K562 (cell line): ENCODE measurements around the gene TICAM1. TPM values are rescaled to one million over a fixed set of nuclear protein-coding genes. Genes with fewer than 3 reads are reported as not detected.

Source experiments
- ATF7 ChIP-seq: fragments of 450-650 bp; IDR thresholded peaks from 2 replicates; pipeline ENCODE4 v1.7.1; 2014; ENCODE audit warnings: mild to moderate bottlenecking, moderate library complexity
- CBX3 ChIP-seq, 2 experiments: IDR thresholded peaks; 1 replicate in 1 of 2; 2 replicates in 1 of 2; pipeline ENCODE4 v1.6.1; 2012; ENCODE audit warnings: inconsistent platforms in 2 of 2, low read length in 2 of 2, borderline replicate concordance in 1 of 2, control low read depth in 1 of 2
- CREB3L1 ChIP-seq: fragments of 450-650 bp; IDR thresholded peaks from 2 replicates; pipeline ENCODE4 v1.6.1; 2014; ENCODE audit warnings: low read depth, mild to moderate bottlenecking, moderate library complexity, borderline replicate concordance
- CREM ChIP-seq: IDR thresholded peaks from 2 replicates; pipeline ENCODE4 v1.6.1; 2014; ENCODE audit warnings: antibody characterized with exemption, low read depth
- E2F4 ChIP-seq: sonication (generic); formaldehyde crosslinking; IDR thresholded peaks from 2 replicates; pipeline ENCODE4 v1.8.0; 2022; ENCODE audit warnings: mild to moderate bottlenecking, low read depth, missing genetic modification reagents
- EGR1 ChIP-seq: fragments of 450-650 bp; conservative IDR thresholded peaks from 2 replicates; pipeline ENCODE4 v1.6.1; 2017; ENCODE audit warnings: mild to moderate bottlenecking
- ELF2 ChIP-seq: fragments of 250-450 bp; sonication (Bioruptor Pico); IDR thresholded peaks from 2 replicates; pipeline ENCODE4 v1.5.0; 2021; ENCODE audit warnings: mild to moderate bottlenecking
- KLF10 ChIP-seq: fragments of 250-450 bp; sonication (Bioruptor Pico); IDR thresholded peaks from 2 replicates; pipeline ENCODE4 v1.6.1; 2021; ENCODE audit warnings: matching md5 sums
- KLF13 ChIP-seq: fragments of 450-650 bp; IDR thresholded peaks from 2 replicates; pipeline ENCODE4 v1.6.1; 2016; ENCODE audit warnings: missing genetic modification characterization, low read depth, mild to moderate bottlenecking, missing compliant biosample characterization, moderate library complexity, borderline replicate concordance
- L3MBTL2 ChIP-seq: fragments of 450-650 bp; IDR thresholded peaks from 2 replicates; pipeline ENCODE4 v1.6.1; 2016; ENCODE audit warnings: mild to moderate bottlenecking, moderate library complexity
- MBD2 ChIP-seq: sonication (generic); IDR thresholded peaks from 2 replicates; pipeline ENCODE4 v1.6.1; 2016; ENCODE audit warnings: low read depth, borderline replicate concordance
- MXD1 ChIP-seq: fragments of 250-450 bp; sonication (Bioruptor Pico); IDR thresholded peaks from 2 replicates; pipeline ENCODE4 v1.8.0; 2021; ENCODE audit warnings: borderline replicate concordance, mild to moderate bottlenecking, moderate library complexity; ENCODE audit not compliant: poor library complexity, severe bottlenecking
- NCOA6 ChIP-seq: fragments of 450-650 bp; IDR thresholded peaks from 2 replicates; pipeline ENCODE4 v1.6.1; 2017; ENCODE audit warnings: mild to moderate bottlenecking
- NR2C1 ChIP-seq, 2 experiments: fragments of 450-650 bp; IDR thresholded peaks; 2 replicates each; pipeline ENCODE4 v1.6.1; 2017; ENCODE audit warnings: mild to moderate bottlenecking in 2 of 2, antibody characterized with exemption in 1 of 2, inconsistent platforms in 1 of 2, missing compliant biosample characterization in 1 of 2, missing genetic modification characterization in 1 of 2
- POLR2G ChIP-seq: fragments of 200-400 bp; formaldehyde crosslinking; IDR thresholded peaks from 2 replicates; pipeline ENCODE4 v1.6.1; 2017; ENCODE audit warnings: low read depth, mild to moderate bottlenecking, antibody characterized with exemption, low read length, moderate library complexity
- SLC30A9 ChIP-seq: fragments of 250-450 bp; sonication (Bioruptor Pico); IDR thresholded peaks from 2 replicates; pipeline ENCODE4 v1.8.0; 2022; ENCODE audit warnings: mild to moderate bottlenecking, moderate library complexity
- ZFP36 ChIP-seq: fragments of 150-350 bp; IDR thresholded peaks from 2 replicates; pipeline ENCODE4 v1.6.1; 2018; ENCODE audit warnings: low read length, low read depth; ENCODE audit not compliant: partially characterized antibody
- ZKSCAN8 ChIP-seq: fragments of 200-800 bp; sonication (Bioruptor generic); IDR thresholded peaks from 2 replicates; pipeline ENCODE4 v1.6.1; 2016; ENCODE audit warnings: missing genetic modification characterization, missing compliant biosample characterization
- ZNF197 ChIP-seq: fragments of 200-800 bp; sonication (Bioruptor generic); IDR thresholded peaks from 2 replicates; pipeline ENCODE4 v1.6.1; 2016; ENCODE audit warnings: low read depth, missing genetic modification characterization, missing compliant biosample characterization
- polyA plus RNA-seq, 8 experiments: library from polyadenylated mRNA; depleted of rRNA in 4 of 8; stranded (reverse) in 5 of 8; unstranded in 3 of 8; fragments of >200 nt; fragmentation: Nextera tagmentation in 2 of 8; fragmentation: Illumina TruSeq in 1 of 8; extraction: Ambion mirVana in 2 of 8; extraction: Trizol in 1 of 8; gene quantifications; 2 replicates each; pipeline versions ENCODE4 v1.2.1 to v1.2.3, GENCODE V29; 2011 to 2014; ENCODE audit warnings: inconsistent platforms in 1 of 8, missing spikeins in 1 of 8
- total RNA-seq, 7 experiments: library from RNA; depleted of rRNA in 6 of 7; stranded (reverse); fragments of >200 nt in 6 of 7; fragmentation: Illumina TruSeq in 2 of 7; extraction: Trizol in 2 of 7; gene quantifications; 2 replicates each; pipeline versions ENCODE4 v1.2.1 to v1.2.3, GENCODE V29; 2011 to 2021; ENCODE audit warnings: low replicate concordance in 1 of 7
- TF ChIP-seq, protein P1 (sequence below): fragments of 450-650 bp; IDR thresholded peaks from 2 replicates; pipeline ENCODE4 v1.6.1; 2018; ENCODE audit warnings: mild to moderate bottlenecking, low read depth; ENCODE audit not compliant: partially characterized antibody

Gene TICAM1
- total and polyA plus RNA-seq, 9 of the 15 experiments (the other 6 are each of a cell fraction or from before 2014, with no cell fraction given), result 0.07 to 11.6 (median 1.5) TPM

DNA sequence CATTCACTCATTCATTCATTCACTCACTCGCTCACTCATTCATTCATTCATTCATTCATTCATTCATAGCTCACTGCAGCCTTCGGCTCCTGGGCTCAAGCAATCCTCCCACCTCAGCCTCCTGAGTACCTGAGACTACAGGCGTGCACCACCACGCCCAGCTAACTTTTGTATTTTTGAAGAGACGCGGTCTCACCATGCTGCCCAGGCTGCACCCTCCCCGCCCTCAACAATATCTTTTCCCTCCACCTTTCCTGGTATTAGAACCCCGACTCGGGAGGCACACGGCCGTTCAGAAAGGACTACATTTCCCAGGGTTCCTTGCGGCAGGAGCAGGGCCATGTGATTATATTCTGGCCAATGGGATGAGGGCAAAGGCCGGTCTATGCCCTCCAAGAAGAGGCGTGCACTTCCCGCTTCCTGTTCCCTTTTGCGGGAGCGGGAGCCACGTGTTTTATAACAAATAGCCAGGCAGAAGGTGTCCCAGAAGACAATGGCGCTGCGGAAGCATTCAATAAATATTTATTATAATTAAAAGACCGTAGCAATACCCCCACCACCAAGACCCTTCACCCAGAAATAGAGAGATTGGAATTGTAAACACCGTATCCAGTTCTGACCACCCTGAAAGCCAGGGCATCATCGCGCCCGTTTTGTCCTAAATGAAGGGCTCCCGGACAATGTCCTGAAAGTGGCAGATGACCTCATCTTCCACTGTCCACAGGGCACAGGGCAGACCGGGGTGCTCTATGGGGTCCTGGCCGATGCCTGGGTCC lies 15.9 kb downstream of the TICAM1 start (continued):
- TF ChIP-seq MBD2 (peak; percentile 91), E2F4 (CRISPR knock-in tag) (0 out of 2 replicates have a peak, but pooled peaks have one; percentile 55), ZKSCAN8 (no peak), ELF2 (peak; percentile 74), ZFP36 (no peak), ATF7 (peak; percentile 64), NR2C1 (IDR thresholded peaks at IDR 0.05) (peak; percentile 72), NR2C1 (tag; IDR thresholded peaks at IDR 0.05) (peak; percentile 79), SLC30A9 (CRISPR knock-in tag) (no peak), EGR1 (peak; percentile 37; the same call in 1 of the 2 replicates), L3MBTL2 (peak; percentile 97), KLF10 (CRISPR knock-in tag) (no peak), POLR2G (no peak), CREB3L1 (peak; percentile 77), MXD1 (CRISPR knock-in tag) (peak; percentile 67), KLF13 (tag) (no peak), ZNF197 (CRISPR knock-in tag) (peak; percentile 78; the same call in 1 of the 2 replicates), CBX3 (IDR thresholded peaks at IDR 0.05; ENCODE audit: borderline replicate concordance in 1 of 2, low read length in 2 of 2) (0 out of 3 replicates have a peak, but pooled peaks of 1 of the 2 experiments have one; percentile 49), NCOA6 (no peak), CREM (peak; percentile 53; the same call in 1 of the 2 replicates)
- TF ChIP-seq, protein P1, sequence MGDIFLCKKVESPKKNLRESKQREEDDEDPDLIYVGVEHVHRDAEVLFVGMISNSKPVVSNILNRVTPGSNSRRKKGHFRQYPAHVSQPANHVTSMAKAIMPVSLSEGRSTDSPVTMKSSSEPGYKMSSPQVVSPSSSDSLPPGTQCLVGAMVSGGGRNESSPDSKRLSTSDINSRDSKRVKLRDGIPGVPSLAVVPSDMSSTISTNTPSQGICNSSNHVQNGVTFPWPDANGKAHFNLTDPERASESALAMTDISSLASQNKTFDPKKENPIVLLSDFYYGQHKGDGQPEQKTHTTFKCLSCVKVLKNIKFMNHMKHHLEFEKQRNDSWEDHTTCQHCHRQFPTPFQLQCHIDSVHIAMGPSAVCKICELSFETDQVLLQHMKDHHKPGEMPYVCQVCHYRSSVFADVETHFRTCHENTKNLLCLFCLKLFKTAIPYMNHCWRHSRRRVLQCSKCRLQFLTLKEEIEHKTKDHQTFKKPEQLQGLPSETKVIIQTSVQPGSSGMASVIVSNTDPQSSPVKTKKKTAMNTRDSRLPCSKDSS, result no peak
